IPS-NIHi11 (cell line): ENCODE measurements around the gene ADM2.

Experiments used
- DNase-seq: peaks from one replicate; pipeline ENCODE4 v3.0.0; 2012; ENCODE audit warnings: mixed read lengths, low spot score

Gene ADM2

GRCh38 chr22:50445071-50445879 is 36.1 kb upstream of the ADM2 start:
- no peak for DNase-seq

GRCh38 chr22:50445880-50446707 is 35.2 kb upstream of the ADM2 start:
- DNase-seq = no peak

GRCh38 chr22:50446708-50447575 is 34.4 kb upstream of the ADM2 start:
- no peak for DNase-seq

- no peak for DNase-seq
These were observed 33.5 kb upstream of the ADM2 start for GRCh38 chr22:50447576-50448551.

- DNase-seq = no peak
These were observed 28.7 kb upstream of the ADM2 start for GRCh38 chr22:50452649-50453048.

GRCh38 chr22:50454556-50455075 is 26.7 kb upstream of the ADM2 start:
- DNase-seq = no peak

GRCh38 chr22:50455201-50455600 is 26.1 kb upstream of the ADM2 start:
- DNase-seq = no peak

- DNase-seq = no peak
These were observed 25.3 kb upstream of the ADM2 start for GRCh38 chr22:50456026-50456425.

GRCh38 chr22:50456466-50457234 is 24.7 kb upstream of the ADM2 start:
- peak; percentile 87 for DNase-seq

- no peak for DNase-seq
These were observed 22.3 kb upstream of the ADM2 start for GRCh38 chr22:50459016-50459415.

GRCh38 chr22:50459496-50460140 is 21.7 kb upstream of the ADM2 start:
- DNase-seq = no peak

- peak; percentile 64 for DNase-seq
These were observed 20.4 kb upstream of the ADM2 start for GRCh38 chr22:50460938-50461337.

GRCh38 chr22:50461536-50461935 is 19.8 kb upstream of the ADM2 start:
- no peak for DNase-seq

- no peak for DNase-seq
These were observed 19.3 kb upstream of the ADM2 start for GRCh38 chr22:50461979-50462540.

GRCh38 chr22:50463188-50463900 is 18.0 kb upstream of the ADM2 start:
- no peak for DNase-seq

GRCh38 chr22:50464451-50464850 is 16.9 kb upstream of the ADM2 start:
- DNase-seq = no peak

- DNase-seq = no peak
These were observed 16.0 kb upstream of the ADM2 start for GRCh38 chr22:50465066-50465930.

- DNase-seq = no peak
These were observed 14.0 kb upstream of the ADM2 start for GRCh38 chr22:50467341-50467740.
